Chondrocyte (in vitro differentiated cells): Measurements from ENCODE around the gene HDC. TPM values are rescaled to one million over a fixed set of nuclear protein-coding genes. Genes with fewer than 3 reads are reported as not detected.

Experiments used
- DNase-seq: peaks from one replicate; pipeline ENCODE4 v3.0.0; 2021; ENCODE audit warnings: mixed read lengths, low spot score
- H3K27ac Mint-ChIP-seq: one replicate; pipeline ENCODE4 v1.8.0; 2021; ENCODE audit warnings: mild to moderate bottlenecking, moderate library complexity, mixed read lengths; ENCODE audit not compliant: unreplicated experiment
- H3K27me3 Mint-ChIP-seq: 2 replicates; pipeline ENCODE4 v1.8.0; 2021; ENCODE audit warnings: low read depth, mixed read lengths
- H3K36me3 Mint-ChIP-seq: 2 replicates; pipeline ENCODE4 v1.8.0; 2021; ENCODE audit warnings: low read depth, mixed read lengths
- H3K4me1 Mint-ChIP-seq: 2 replicates; pipeline ENCODE4 v1.8.0; 2021; ENCODE audit warnings: low read depth, mild to moderate bottlenecking, mixed read lengths
- H3K4me3 Mint-ChIP-seq: one replicate; pipeline ENCODE4 v1.8.0; 2021; ENCODE audit warnings: mild to moderate bottlenecking, moderate library complexity, mixed read lengths; ENCODE audit not compliant: unreplicated experiment
- H3K9me3 Mint-ChIP-seq: 2 replicates; pipeline ENCODE4 v1.8.0; 2021; ENCODE audit warnings: low read depth, mixed read lengths
- total RNA-seq: library from RNA; stranded (reverse); gene quantifications from 3 replicates; pipeline ENCODE4 v1.2.1, GENCODE V29; 2021
- TF ChIP-seq, protein P1 (sequence below): fragments of 200-600 bp; sonication (generic); IDR thresholded peaks from 2 replicates; pipeline ENCODE4 v1.5.0; 2021; ENCODE audit warnings: antibody characterized with exemption, mild to moderate bottlenecking, moderate library complexity

Gene HDC
- total RNA-seq, 1 donor from 2014 or later: not detected

DNA sequence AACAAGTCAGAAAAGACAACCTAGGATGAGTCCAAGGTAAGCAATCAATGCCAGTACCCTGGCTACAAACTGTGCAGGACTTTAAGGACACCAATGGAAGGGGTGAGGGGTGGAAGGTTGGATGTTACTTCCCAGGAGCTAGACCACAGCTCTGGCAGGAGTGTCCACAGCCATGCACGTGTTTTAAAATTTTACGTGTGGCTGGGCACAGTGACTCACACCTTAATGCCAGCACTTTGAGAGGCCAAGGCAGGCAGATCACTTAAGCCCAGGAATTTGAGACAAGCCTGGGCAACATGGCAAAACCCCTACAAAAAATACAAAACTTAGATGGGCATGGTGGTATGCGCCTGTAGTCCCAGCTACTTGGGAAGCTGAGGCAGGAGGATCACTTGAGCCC, 14.7 kb upstream of the HDC start:
- no peaks in the 10 kb centered on the region for H3K27me3 Mint-ChIP-seq
- peaks cover 27% of the 10 kb centered on the region for H3K4me1 Mint-ChIP-seq
- TF ChIP-seq, protein P1, sequence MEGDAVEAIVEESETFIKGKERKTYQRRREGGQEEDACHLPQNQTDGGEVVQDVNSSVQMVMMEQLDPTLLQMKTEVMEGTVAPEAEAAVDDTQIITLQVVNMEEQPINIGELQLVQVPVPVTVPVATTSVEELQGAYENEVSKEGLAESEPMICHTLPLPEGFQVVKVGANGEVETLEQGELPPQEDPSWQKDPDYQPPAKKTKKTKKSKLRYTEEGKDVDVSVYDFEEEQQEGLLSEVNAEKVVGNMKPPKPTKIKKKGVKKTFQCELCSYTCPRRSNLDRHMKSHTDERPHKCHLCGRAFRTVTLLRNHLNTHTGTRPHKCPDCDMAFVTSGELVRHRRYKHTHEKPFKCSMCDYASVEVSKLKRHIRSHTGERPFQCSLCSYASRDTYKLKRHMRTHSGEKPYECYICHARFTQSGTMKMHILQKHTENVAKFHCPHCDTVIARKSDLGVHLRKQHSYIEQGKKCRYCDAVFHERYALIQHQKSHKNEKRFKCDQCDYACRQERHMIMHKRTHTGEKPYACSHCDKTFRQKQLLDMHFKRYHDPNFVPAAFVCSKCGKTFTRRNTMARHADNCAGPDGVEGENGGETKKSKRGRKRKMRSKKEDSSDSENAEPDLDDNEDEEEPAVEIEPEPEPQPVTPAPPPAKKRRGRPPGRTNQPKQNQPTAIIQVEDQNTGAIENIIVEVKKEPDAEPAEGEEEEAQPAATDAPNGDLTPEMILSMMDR: no peak
- no peak overlapping the region for H3K4me3 Mint-ChIP-seq
- no peaks in the 10 kb centered on the region for H3K9me3 Mint-ChIP-seq
- no peak overlapping the region for H3K27ac Mint-ChIP-seq
- H3K36me3 Mint-ChIP-seq: no peaks in the 10 kb centered on the region
- DNase-seq: no peak

- DNase-seq: no peak
- H3K9me3 Mint-ChIP-seq: no peaks in the 10 kb centered on the region
Measured at GRCh38 chr15:50278496-50278895, 13.0 kb upstream of the HDC start.

DNA sequence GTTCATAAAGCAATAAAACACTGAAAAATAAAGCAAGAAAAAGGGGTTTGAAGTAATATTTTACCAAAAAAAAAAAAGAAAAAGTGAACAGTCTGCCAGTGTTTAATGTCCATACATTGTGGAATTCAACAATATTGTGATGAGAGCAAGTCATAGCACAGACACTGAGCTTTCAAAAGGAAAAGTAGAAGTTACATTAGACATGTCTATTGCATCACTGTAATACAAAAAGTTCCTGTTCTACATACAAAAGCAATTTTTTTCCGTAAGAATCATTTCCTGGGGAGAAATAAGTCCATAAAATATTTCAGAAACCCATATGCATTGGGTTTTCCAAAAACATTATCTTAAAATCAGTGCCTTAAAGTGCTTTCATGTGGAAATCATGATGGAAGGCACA, 11.8 kb upstream of the HDC start:
- DNase-seq: no peak
- peaks cover 27% of the 10 kb centered on the region for H3K4me1 Mint-ChIP-seq
- TF ChIP-seq, protein P1: no peak
- peak overlapping the region; percentile 86 for H3K27ac Mint-ChIP-seq
- H3K4me3 Mint-ChIP-seq: no peak overlapping the region
- H3K36me3 Mint-ChIP-seq: no peaks in the 10 kb centered on the region
- no peaks in the 10 kb centered on the region for H3K9me3 Mint-ChIP-seq
- no peaks in the 10 kb centered on the region for H3K27me3 Mint-ChIP-seq

More at GRCh38 chr15:50278496-50278895, 13.0 kb upstream of the HDC start:
- Mint-ChIP-seq H3K27me3 (no peaks in the 10 kb centered on the region), H3K4me3 (no peak overlapping the region), H3K27ac (peak overlapping the region; percentile 4), H3K36me3 (no peaks in the 10 kb centered on the region), H3K4me1 (peaks cover 27% of the 10 kb centered on the region)
- TF ChIP-seq, protein P1: no peak

DNA sequence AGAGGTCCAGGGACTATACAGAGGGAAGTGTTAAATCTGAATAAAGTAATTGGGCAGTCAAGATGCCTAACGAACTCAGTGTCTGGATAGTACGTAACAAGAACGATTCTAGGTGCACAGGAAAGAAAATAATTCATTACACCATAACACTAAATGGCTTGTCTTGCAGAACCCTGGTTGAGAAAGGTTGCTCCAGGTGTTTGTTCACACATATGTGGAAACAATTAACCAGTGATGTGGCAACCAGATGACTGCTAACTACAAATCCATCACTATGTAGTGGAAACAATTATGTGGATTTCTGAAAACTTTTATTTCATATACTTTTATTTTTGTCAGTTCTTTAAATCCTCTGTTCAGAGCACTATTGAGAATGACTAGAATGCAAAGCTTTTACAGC, 10.4 kb upstream of the HDC start:
- Mint-ChIP-seq H3K4me3 (no peak overlapping the region), H3K27me3 (no peaks in the 10 kb centered on the region), H3K36me3 (no peaks in the 10 kb centered on the region), H3K27ac (no peak overlapping the region), H3K4me1 (peaks cover 27% of the 10 kb centered on the region), H3K9me3 (no peaks in the 10 kb centered on the region)
- no peak for DNase-seq
- TF ChIP-seq, protein P1: no peak

- Mint-ChIP-seq H3K36me3 (no peaks in the 10 kb centered on the region), H3K27me3 (no peaks in the 10 kb centered on the region), H3K27ac (no peak overlapping the region), H3K4me1 (peaks cover 27% of the 10 kb centered on the region), H3K4me3 (no peak overlapping the region), H3K9me3 (no peaks in the 10 kb centered on the region)
- no peak for DNase-seq
- TF ChIP-seq, protein P1: no peak
Measured at GRCh38 chr15:50275091-50275490, 9.6 kb upstream of the HDC start.
